SK-N-SH (cell line): ENCODE results near the gene PRR15L.

ENCODE experiments used
- EP300 ChIP-seq, 2 experiments: IDR thresholded peaks; 2 replicates each; pipeline versions ENCODE4 v1.4.0 to v1.6.1; 2012; ENCODE audit warnings: borderline replicate concordance in 1 of 2, low read depth in 1 of 2, low read length in 1 of 2
- FOXJ3 ChIP-seq: sonication (generic); formaldehyde crosslinking; IDR thresholded peaks from 2 replicates; pipeline ENCODE4 v1.5.1; 2020; ENCODE audit warnings: mild to moderate bottlenecking, missing genetic modification reagents
- MXI1 ChIP-seq: IDR thresholded peaks from 2 replicates; pipeline ENCODE4 v1.6.1; 2012; ENCODE audit warnings: mild to moderate bottlenecking, low read depth, low read length, improper control_type of control experiment
- TEAD4 ChIP-seq: IDR thresholded peaks from 2 replicates; pipeline ENCODE4 v1.4.0; 2012; ENCODE audit warnings: mild to moderate bottlenecking, borderline replicate concordance; ENCODE audit not compliant: insufficient read depth
- TF ChIP-seq, protein P1 (sequence below): fragments of 200-600 bp; sonication (generic); IDR thresholded peaks from 2 replicates; pipeline ENCODE4 v1.6.1; 2017; ENCODE audit warnings: antibody characterized with exemption, mild to moderate bottlenecking, moderate library complexity

- TF ChIP-seq, protein P1, sequence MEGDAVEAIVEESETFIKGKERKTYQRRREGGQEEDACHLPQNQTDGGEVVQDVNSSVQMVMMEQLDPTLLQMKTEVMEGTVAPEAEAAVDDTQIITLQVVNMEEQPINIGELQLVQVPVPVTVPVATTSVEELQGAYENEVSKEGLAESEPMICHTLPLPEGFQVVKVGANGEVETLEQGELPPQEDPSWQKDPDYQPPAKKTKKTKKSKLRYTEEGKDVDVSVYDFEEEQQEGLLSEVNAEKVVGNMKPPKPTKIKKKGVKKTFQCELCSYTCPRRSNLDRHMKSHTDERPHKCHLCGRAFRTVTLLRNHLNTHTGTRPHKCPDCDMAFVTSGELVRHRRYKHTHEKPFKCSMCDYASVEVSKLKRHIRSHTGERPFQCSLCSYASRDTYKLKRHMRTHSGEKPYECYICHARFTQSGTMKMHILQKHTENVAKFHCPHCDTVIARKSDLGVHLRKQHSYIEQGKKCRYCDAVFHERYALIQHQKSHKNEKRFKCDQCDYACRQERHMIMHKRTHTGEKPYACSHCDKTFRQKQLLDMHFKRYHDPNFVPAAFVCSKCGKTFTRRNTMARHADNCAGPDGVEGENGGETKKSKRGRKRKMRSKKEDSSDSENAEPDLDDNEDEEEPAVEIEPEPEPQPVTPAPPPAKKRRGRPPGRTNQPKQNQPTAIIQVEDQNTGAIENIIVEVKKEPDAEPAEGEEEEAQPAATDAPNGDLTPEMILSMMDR = no peak
- TF ChIP-seq FOXJ3 (CRISPR knock-in tag) = no peak
- no peak for TF ChIP-seq MXI1
- no peak for TF ChIP-seq TEAD4
- TF ChIP-seq EP300 (IDR thresholded peaks at IDR 0.05; ENCODE audit: borderline replicate concordance in 1 of 2, low read depth in 1 of 2, low read length in 1 of 2) = no peak
Observed at GRCh38 chr17:47914306-47914948, 43.3 kb downstream of the PRR15L start.
